Left renal cortex interstitium (tissue), 4 donors: ENCODE measurements around the gene FKBP11. TPM values are rescaled to one million over a fixed set of nuclear protein-coding genes. Genes with fewer than 3 reads are reported as not detected.
A peak's percentile ranks its signal among the peaks of the same experiment; 100 is the strongest.
"Not testable (repeated sequence)": the region's sequence is repeated elsewhere in the genome, so short reads cannot be mapped to it uniquely, and the experiment has no call there.

Experiments used
- DNase-seq, 4 donors: peaks; one replicate each; pipeline ENCODE4 v3.0.0-alpha.2; 2013; ENCODE audit warnings: low read depth in 4 of 4, low spot score in 2 of 4, missing footprints in 1 of 4
- polyA plus RNA-seq, 4 donors: library from polyadenylated mRNA; unstranded; fragments of 120-200 nt; gene quantifications; one replicate each; pipeline ENCODE4 v1.2.1, GENCODE V29; 2013; ENCODE audit not compliant: insufficient read length in 4 of 4

FKBP11 gene
- polyA plus RNA-seq, 4 donors = 9.0 to 22.6 (median 16.1) TPM

- DNase-seq = no peak
Measured at GRCh38 chr12:48917857-48918537, 7.3 kb downstream of the FKBP11 start.

GRCh38 chr12:48910196-48910595, 15.1 kb downstream of the FKBP11 start:
- DNase-seq = no peak

- not testable (repeated sequence) for DNase-seq
Measured at GRCh38 chr12:48909698-48910097, 15.6 kb downstream of the FKBP11 start.

GRCh38 chr12:48907245-48907644, 18.0 kb downstream of the FKBP11 start:
- no peak for DNase-seq

- peak in 3 of 4 donors; percentile 74 to 94 (median 78) for DNase-seq
Measured at GRCh38 chr12:48903982-48904411, 21.3 kb downstream of the FKBP11 start.

- DNase-seq = no peak
Measured at GRCh38 chr12:48903363-48903981, 21.8 kb downstream of the FKBP11 start.

- DNase-seq = no peak
Measured at GRCh38 chr12:48901278-48901677, 24.0 kb downstream of the FKBP11 start.

GRCh38 chr12:48899651-48900050, 25.6 kb downstream of the FKBP11 start:
- no peak for DNase-seq

- no peak for DNase-seq
Measured at GRCh38 chr12:48894271-48894670, 31.0 kb downstream of the FKBP11 start.

GRCh38 chr12:48890657-48891418, 34.5 kb downstream of the FKBP11 start:
- DNase-seq = peak in 3 of 4 donors; percentile 66 to 71 (median 68)

GRCh38 chr12:48889679-48890078, 35.6 kb downstream of the FKBP11 start:
- DNase-seq = no peak

- DNase-seq = no peak
Measured at GRCh38 chr12:48883305-48884161, 41.8 kb downstream of the FKBP11 start.

- no peak for DNase-seq
Measured at GRCh38 chr12:48882972-48883304, 42.4 kb downstream of the FKBP11 start.

GRCh38 chr12:48882315-48882687, 43.0 kb downstream of the FKBP11 start:
- DNase-seq = peak in 1 of 4 donors; percentile 44

GRCh38 chr12:48881686-48882314, 43.5 kb downstream of the FKBP11 start:
- no peak for DNase-seq

GRCh38 chr12:48880647-48881046, 44.6 kb downstream of the FKBP11 start:
- DNase-seq = no peak

GRCh38 chr12:48878548-48878947, 46.7 kb downstream of the FKBP11 start:
- no peak for DNase-seq

GRCh38 chr12:48875944-48876515, 49.3 kb downstream of the FKBP11 start:
- DNase-seq = no peak

- not testable (repeated sequence) for DNase-seq
Measured at GRCh38 chr12:48873534-48873933, 51.8 kb downstream of the FKBP11 start.

- DNase-seq = no peak
Measured at GRCh38 chr12:48873096-48873495, 52.2 kb downstream of the FKBP11 start.
